GM12891 (cell line): ENCODE data around the gene DOK4.

Experiments used
- PAX5 ChIP-seq: IDR thresholded peaks from 2 replicates; pipeline ENCODE4 v1.6.1; 2011; ENCODE audit warnings: low read length, moderate library complexity, mild to moderate bottlenecking; ENCODE audit not compliant: insufficient read depth, severe bottlenecking
- POLR2A ChIP-seq: IDR thresholded peaks from 2 replicates; pipeline ENCODE4 v1.6.1; 2011; ENCODE audit warnings: low read depth, low read length, control low read depth
- POLR2AphosphoS5 ChIP-seq: IDR thresholded peaks from 2 replicates; pipeline ENCODE4 v1.6.1; 2011; ENCODE audit warnings: low read depth, low read length, control low read depth
- POU2F2 ChIP-seq: IDR thresholded peaks from 2 replicates; pipeline ENCODE4 v1.6.1; 2011; ENCODE audit warnings: low read depth, mild to moderate bottlenecking, control low read depth, low read length, moderate library complexity
- SPI1 ChIP-seq: IDR thresholded peaks from 2 replicates; pipeline ENCODE4 v1.6.1; 2011; ENCODE audit warnings: low read depth, low read length, control low read depth
- TAF1 ChIP-seq: IDR thresholded peaks from 2 replicates; pipeline ENCODE4 v1.6.1; 2011; ENCODE audit warnings: low read depth, low read length, control low read depth

- TF ChIP-seq POLR2AphosphoS5 = no peak; the same call in 1 of the 2 replicates
- no peak for TF ChIP-seq POLR2A
- TF ChIP-seq SPI1 = no peak
- TF ChIP-seq TAF1 = no peak
- no peak for TF ChIP-seq POU2F2
- TF ChIP-seq PAX5 = no peak
Measured at GRCh38 chr16:57469917-57470470, 16.3 kb downstream of the DOK4 start.
